ENCODE results near the gene RNF138.

- no peak for TF ChIP-seq CTCF (IDR thresholded peaks at IDR 0.05; ENCODE audit: low read depth, low read length)
- no peak for TF ChIP-seq POLR2A (IDR thresholded peaks at IDR 0.05; ENCODE audit: extremely low read depth, insufficient read length)
- no peak for TF ChIP-seq MYC (IDR thresholded peaks at IDR 0.05; ENCODE audit: low read depth, low read length)
- no peak for TF ChIP-seq MAX (IDR thresholded peaks at IDR 0.05; ENCODE audit: low read depth, low read length)
These were observed 68.9 kb downstream of the RNF138 start for GRCh38 chr18:32160547-32160946.

Measured in NB4 (cell line).